MCF 10A (cell line): ENCODE results near the gene LTO1. TPM values are rescaled to one million over a fixed set of nuclear protein-coding genes. Genes with fewer than 3 reads are reported as not detected.
A peak's percentile ranks its signal among the peaks of the same experiment; 100 is the strongest.

Source experiments
- BruUV-seq: library from RNA; stranded (reverse); fragments of 400-500 nt; replicated peaks from 2 replicates; lab custom pipeline; 2021; lab: Mats Ljungman, UMichigan
- CTCF ChIA-PET: fragments of 300-600 bp; sonication (Branson Sonifier 250); formaldehyde crosslinking; extraction: SDS; loops from one replicate; lab custom pipeline; 2021; ENCODE audit warnings: antibody characterized with exemption, inconsistent platforms; lab: Yijun Ruan, JAX
- POLR2A ChIA-PET: fragments of 300-600, 350-650 bp; sonication (Branson Sonifier 250); formaldehyde crosslinking; extraction: SDS; loops from one replicate; lab custom pipeline; 2020; ENCODE audit warnings: antibody characterized with exemption, inconsistent platforms; lab: Yijun Ruan, JAX
- DNase-seq: peaks from one replicate; pipeline ENCODE4 v3.0.0-alpha.2; 2018; ENCODE audit not compliant: unreplicated experiment
- H3K27ac Mint-ChIP-seq: one replicate; pipeline ENCODE4 v1.8.0; 2022; ENCODE audit warnings: mild to moderate bottlenecking, low read depth, mixed read lengths; ENCODE audit not compliant: unreplicated experiment
- H3K27me3 Mint-ChIP-seq: one replicate; pipeline ENCODE4 v1.8.0; 2022; ENCODE audit warnings: mixed read lengths; ENCODE audit not compliant: insufficient read depth, unreplicated experiment
- H3K36me3 Mint-ChIP-seq: one replicate; pipeline ENCODE4 v1.8.0; 2022; ENCODE audit warnings: mild to moderate bottlenecking, moderate library complexity, mixed read lengths; ENCODE audit not compliant: insufficient read depth, unreplicated experiment
- H3K4me1 Mint-ChIP-seq: one replicate; pipeline ENCODE4 v1.8.0; 2022; ENCODE audit warnings: mixed read lengths; ENCODE audit not compliant: insufficient read depth, unreplicated experiment
- H3K4me3 Mint-ChIP-seq: one replicate; pipeline ENCODE4 v1.8.0; 2022; ENCODE audit warnings: mild to moderate bottlenecking, moderate library complexity, mixed read lengths; ENCODE audit not compliant: unreplicated experiment
- H3K9me3 Mint-ChIP-seq: one replicate; pipeline ENCODE4 v1.8.0; 2022; ENCODE audit warnings: mixed read lengths; ENCODE audit not compliant: unreplicated experiment
- intact Hi-C: fragments of 100-400 bp; cut with micrococcal nuclease; formaldehyde crosslinking; loops from 2 replicates; pipeline ENCODE4 v1.14.1; 2022
- total RNA-seq: library from RNA; stranded (reverse); gene quantifications from 2 replicates; pipeline ENCODE4 v1.2.3, GENCODE V29; 2022
- TF ChIP-seq, protein P1 (sequence below): fragments of 200-600 bp; IDR thresholded peaks from one replicate; pipeline ENCODE4 v1.8.0; 2022; ENCODE audit warnings: antibody characterized with exemption, mild to moderate bottlenecking; ENCODE audit not compliant: unreplicated experiment

LTO1 gene
- total RNA-seq, 1 experiment from 2014 or later: 34.2 TPM

DNA sequence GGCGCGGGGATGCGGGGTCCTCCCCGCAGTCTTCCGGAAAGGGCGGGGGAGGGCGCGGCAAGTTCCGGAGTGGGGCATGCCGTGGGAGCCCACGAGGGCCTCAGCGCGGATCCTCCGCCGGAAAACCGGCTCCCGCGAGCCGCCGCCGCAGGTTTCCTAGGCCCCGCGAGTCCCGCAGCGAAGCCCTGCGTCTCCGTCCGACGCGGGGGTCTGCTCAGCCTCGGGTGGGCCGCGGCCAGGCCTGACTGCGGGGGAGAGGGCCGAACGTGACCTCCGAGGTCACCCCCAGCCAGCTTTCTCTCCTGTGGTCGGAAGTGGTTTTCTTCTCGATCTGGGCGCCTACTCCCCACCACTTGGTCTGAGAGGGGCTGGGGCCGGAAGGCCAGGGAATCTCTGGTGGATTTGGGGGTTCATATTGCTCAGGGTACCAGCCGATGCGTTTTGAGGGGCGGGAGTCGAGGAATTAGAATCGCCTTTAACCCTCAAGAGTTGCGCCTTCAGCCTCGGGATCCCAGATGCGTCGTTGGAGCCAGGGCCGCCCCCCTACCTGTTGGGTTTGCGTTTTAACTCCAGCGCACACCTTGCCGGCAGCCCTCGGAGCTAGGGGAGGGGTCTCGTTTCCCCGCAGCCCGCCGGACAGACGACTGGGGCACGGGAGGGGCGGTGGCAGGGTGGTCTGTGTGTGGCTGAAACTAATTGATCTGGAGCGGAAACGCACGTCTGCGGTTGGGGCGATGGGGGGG lies 37.8 kb downstream of the LTO1 start:
- Mint-ChIP-seq H3K4me3 (peak overlapping the region; percentile 28), H3K36me3 (peaks cover 7% of the 10 kb centered on the region), H3K27ac (no peak overlapping the region), H3K27me3 (no peaks in the 10 kb centered on the region), H3K9me3 (no peaks in the 10 kb centered on the region), H3K4me1 (no peaks in the 10 kb centered on the region)
- no TSS peak for BruUV-seq
- DNase-seq: no peak
- POLR2A ChIA-PET: no interaction called here
- CTCF ChIA-PET: no interaction called here
- intact Hi-C loops: no loop called here
- TF ChIP-seq, protein P1, sequence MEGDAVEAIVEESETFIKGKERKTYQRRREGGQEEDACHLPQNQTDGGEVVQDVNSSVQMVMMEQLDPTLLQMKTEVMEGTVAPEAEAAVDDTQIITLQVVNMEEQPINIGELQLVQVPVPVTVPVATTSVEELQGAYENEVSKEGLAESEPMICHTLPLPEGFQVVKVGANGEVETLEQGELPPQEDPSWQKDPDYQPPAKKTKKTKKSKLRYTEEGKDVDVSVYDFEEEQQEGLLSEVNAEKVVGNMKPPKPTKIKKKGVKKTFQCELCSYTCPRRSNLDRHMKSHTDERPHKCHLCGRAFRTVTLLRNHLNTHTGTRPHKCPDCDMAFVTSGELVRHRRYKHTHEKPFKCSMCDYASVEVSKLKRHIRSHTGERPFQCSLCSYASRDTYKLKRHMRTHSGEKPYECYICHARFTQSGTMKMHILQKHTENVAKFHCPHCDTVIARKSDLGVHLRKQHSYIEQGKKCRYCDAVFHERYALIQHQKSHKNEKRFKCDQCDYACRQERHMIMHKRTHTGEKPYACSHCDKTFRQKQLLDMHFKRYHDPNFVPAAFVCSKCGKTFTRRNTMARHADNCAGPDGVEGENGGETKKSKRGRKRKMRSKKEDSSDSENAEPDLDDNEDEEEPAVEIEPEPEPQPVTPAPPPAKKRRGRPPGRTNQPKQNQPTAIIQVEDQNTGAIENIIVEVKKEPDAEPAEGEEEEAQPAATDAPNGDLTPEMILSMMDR: no peak

DNA sequence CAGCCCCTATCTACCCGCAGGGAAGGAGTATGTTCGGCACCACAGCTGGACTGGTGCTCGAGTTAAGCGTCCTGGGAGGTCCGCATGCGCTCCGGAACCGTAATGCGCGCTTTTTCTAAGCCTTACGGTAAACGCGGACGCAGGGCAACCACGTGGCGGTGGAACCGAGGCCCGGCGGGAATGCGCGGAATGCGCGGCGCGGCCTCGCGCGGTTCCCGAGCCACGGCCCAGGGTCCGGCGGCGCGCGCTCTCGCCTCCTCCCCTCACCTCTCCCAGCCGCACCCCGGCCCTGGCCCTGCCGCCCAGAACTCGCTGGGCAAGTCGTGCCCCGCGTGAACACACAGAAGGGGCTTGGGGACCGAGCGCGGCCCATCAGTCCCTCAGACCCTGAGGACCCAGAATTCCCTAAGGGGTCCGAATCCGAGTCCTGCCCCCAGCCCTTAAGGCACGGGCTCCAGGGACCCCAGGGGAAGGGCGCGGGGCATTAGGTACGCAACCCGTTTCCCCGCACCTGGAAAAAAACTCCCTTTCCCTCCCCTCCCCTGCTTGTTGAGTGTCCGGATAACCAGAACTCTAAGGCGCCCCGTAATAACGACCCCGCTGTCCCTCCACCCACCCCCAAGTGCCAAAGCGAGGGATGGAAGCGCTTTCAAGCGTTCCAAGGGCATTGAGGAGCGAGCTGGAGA lies 38.5 kb downstream of the LTO1 start:
- no TSS peak for BruUV-seq
- ChIA-PET CTCF (no interaction called here), POLR2A (no interaction called here)
- H3K4me1 Mint-ChIP-seq: no peaks in the 10 kb centered on the region
- TF ChIP-seq, protein P1: no peak
- peak overlapping the region; percentile 35 for H3K4me3 Mint-ChIP-seq
- no peak overlapping the region for H3K27ac Mint-ChIP-seq
- no peaks in the 10 kb centered on the region for H3K27me3 Mint-ChIP-seq
- intact Hi-C loops: no loop called here
- H3K36me3 Mint-ChIP-seq: peaks cover 7% of the 10 kb centered on the region
- no peaks in the 10 kb centered on the region for H3K9me3 Mint-ChIP-seq
- DNase-seq: peak; percentile 32

DNA sequence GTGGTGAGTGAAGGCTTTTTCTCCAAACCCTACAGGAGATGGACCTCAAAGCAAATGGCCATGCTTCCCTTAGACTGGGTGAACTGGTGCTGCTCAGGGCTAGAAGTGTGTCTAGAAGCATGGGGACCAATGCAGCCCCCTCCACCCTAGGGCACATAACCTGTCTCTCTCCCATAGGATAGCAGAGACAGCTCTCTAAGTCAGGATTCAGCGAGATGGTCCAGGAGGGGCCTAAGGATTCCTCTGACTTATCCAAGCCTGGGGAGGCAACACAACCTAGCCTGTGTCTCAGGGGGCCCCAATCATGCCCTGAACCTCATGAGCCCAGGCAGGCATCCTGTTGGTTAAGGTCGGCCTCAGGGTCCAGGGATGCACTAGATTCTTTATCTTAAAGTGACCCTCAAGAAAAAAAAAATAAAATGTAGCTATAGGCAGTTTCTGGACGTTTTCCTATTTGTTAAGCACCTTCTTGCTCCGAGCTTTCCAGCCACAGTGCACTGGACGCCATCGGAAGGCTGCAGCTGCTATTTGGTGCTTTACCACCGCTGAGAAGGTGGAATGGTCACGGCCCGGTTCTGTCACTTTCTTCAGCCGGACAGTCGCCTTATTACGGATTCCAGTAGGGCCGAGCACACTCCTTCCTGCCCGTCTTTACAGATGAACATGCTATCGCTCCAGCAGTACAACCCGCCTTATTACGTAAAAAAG lies 39.2 kb downstream of the LTO1 start:
- POLR2A ChIA-PET: no interaction called here
- TF ChIP-seq, protein P1: no peak
- H3K36me3 Mint-ChIP-seq: peaks cover 3% of the 10 kb centered on the region
- CTCF ChIA-PET: interaction anchor here (1.1 kb wide), 1 partner anchor 534 kb away, joined by 3 read pairs; no protein-coding TSS in a partner anchor
- intact Hi-C loops: no loop called here
- H3K4me1 Mint-ChIP-seq: no peaks in the 10 kb centered on the region
- DNase-seq: no peak
- peak overlapping the region; percentile 35 for H3K4me3 Mint-ChIP-seq
- H3K9me3 Mint-ChIP-seq: no peaks in the 10 kb centered on the region
- no peaks in the 10 kb centered on the region for H3K27me3 Mint-ChIP-seq
- no TSS peak for BruUV-seq
- H3K27ac Mint-ChIP-seq: no peak overlapping the region

DNA sequence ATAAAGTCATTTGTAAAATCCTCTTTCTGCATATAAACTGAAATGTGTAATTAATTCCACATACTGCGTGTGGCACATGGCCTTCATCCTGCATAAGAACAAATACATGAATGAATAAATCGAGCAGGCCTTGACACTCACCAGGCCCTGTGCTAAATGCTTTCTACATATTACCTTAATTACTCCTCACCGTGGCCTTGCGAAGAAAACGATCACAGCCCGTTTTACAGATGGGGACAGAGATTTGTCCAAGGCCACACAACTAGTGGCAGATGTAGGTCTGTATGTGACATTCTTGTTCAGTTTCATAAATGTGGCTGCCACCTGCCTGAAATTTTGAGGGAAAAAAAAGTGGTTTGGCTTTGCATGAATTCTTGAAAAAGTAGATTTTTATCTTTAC lies 40.0 kb downstream of the LTO1 start:
- H3K36me3 Mint-ChIP-seq: no peaks in the 10 kb centered on the region
- no peaks in the 10 kb centered on the region for H3K4me1 Mint-ChIP-seq
- no peak overlapping the region for H3K27ac Mint-ChIP-seq
- no peaks in the 10 kb centered on the region for H3K9me3 Mint-ChIP-seq
- ChIA-PET POLR2A (no interaction called here), CTCF (interaction anchor here (1.1 kb wide), 1 partner anchor 534 kb away, joined by 3 read pairs; no protein-coding TSS in a partner anchor)
- intact Hi-C loops: no loop called here
- BruUV-seq: no TSS peak
- DNase-seq: no peak
- TF ChIP-seq, protein P1: no peak
- H3K4me3 Mint-ChIP-seq: no peak overlapping the region
- no peaks in the 10 kb centered on the region for H3K27me3 Mint-ChIP-seq
